GM19438 (cell line): Measurements from ENCODE around the gene PAK6.

Experiments
- ATAC-seq: cut with Tn5 transposase; IDR thresholded peaks from one replicate; pipeline ENCODE4 v1.9.1; 2021; ENCODE audit warnings: low read depth; ENCODE audit not compliant: unreplicated experiment

The PAK6 gene

GRCh38 chr15:40254452-40254851 is 15.6 kb downstream of the PAK6 start:
- ATAC-seq = no peak

- no peak for ATAC-seq
Measured at GRCh38 chr15:40255033-40255432, 16.2 kb downstream of the PAK6 start.

- ATAC-seq = no peak
Measured at GRCh38 chr15:40256638-40257235, 17.9 kb downstream of the PAK6 start.

GRCh38 chr15:40257656-40258450 is 19.0 kb downstream of the PAK6 start:
- no peak for ATAC-seq

GRCh38 chr15:40258544-40258943 is 19.7 kb downstream of the PAK6 start:
- ATAC-seq = no peak

- ATAC-seq = no peak
Measured at GRCh38 chr15:40259021-40259420, 20.2 kb downstream of the PAK6 start.

- no peak for ATAC-seq
Measured at GRCh38 chr15:40263024-40263754, 24.3 kb downstream of the PAK6 start.

GRCh38 chr15:40264321-40265153 is 25.7 kb downstream of the PAK6 start:
- ATAC-seq = no peak

GRCh38 chr15:40265355-40265754 is 26.5 kb downstream of the PAK6 start:
- ATAC-seq = no peak

- ATAC-seq = no peak
Measured at GRCh38 chr15:40265875-40266274, 27.0 kb downstream of the PAK6 start.

- ATAC-seq = no peak
Measured at GRCh38 chr15:40266828-40267304, 28.0 kb downstream of the PAK6 start.

GRCh38 chr15:40267670-40268069 is 28.8 kb downstream of the PAK6 start:
- ATAC-seq = no peak

- no peak for ATAC-seq
Measured at GRCh38 chr15:40269604-40270003, 30.7 kb downstream of the PAK6 start.

- no peak for ATAC-seq
Measured at GRCh38 chr15:40270246-40270995, 31.6 kb downstream of the PAK6 start.

GRCh38 chr15:40271685-40272484 is 33.0 kb downstream of the PAK6 start:
- ATAC-seq = no peak

- no peak for ATAC-seq
Measured at GRCh38 chr15:40272485-40273056, 33.7 kb downstream of the PAK6 start.

- no peak for ATAC-seq
Measured at GRCh38 chr15:40273428-40273827, 34.6 kb downstream of the PAK6 start.

- no peak for ATAC-seq
Measured at GRCh38 chr15:40274350-40275274, 35.7 kb downstream of the PAK6 start.
